HTR-8/SVneo (cell line): ENCODE results near the gene HARBI1.

ENCODE experiments used
- DNase-seq: peaks from one replicate; pipeline ENCODE4 v3.0.0; 2011; ENCODE audit warnings: low spot score, mixed read lengths; ENCODE audit not compliant: insufficient read length
- FAIRE-seq: peaks from 2 replicates; lab custom pipeline; 2011; peaks lifted over from hg19 to GRCh38; lab: Jason Lieb, UNC

The HARBI1 gene

DNA sequence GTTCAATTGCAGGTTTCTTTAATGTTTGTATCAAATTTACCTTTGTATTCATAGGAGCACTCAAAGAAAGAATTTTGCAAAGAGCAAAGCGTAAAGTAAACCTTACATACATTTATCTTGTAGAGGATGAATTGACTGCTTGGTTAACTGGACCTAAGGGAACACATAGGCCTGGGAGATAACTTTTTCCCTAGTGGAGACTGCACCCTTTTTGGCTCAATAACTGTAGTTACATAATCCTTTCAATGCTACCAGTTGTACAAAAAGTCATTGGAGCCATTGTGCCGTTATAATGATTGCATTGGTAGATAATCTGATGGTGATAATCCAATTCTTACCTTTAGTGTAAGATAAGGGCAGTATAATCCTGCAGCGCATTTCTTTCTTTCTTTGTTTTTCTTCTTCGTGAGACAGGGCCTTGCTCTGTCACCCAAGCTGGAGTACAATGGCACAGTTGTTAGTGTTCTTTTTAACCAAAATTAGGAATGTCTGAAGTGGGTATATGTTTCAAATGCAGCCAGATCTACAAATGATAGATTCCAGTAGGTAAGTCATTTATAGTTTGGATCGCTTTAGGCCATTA is 18.6 kb upstream of the HARBI1 start:
- DNase-seq (no peak), FAIRE-seq (no peak)

GRCh38 chr11:46633291-46634217 is 16.5 kb upstream of the HARBI1 start:
- DNase-seq (no peak), FAIRE-seq (no peak)

DNA sequence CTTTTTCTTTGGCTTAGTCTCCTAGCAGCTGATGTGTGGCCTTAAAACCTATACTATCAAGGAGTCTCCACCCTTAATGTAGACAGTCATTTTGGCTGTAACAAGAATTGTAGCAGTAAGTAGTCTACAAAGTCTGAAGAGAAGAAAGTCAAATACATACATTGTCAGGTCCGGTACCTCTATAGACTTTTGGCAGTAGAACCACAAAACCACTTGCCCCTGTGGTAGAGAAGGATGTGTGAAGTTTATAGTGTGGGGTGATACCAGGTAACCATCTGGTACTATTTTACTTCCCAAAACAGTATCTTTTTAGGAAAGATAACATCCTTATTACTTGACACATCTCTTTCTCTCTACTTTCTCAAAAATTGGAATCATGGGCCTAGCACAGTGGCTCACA is 15.5 kb upstream of the HARBI1 start:
- FAIRE-seq = no peak
- DNase-seq = no peak

GRCh38 chr11:46631676-46632075 is 14.6 kb upstream of the HARBI1 start:
- DNase-seq = no peak
- no peak for FAIRE-seq

GRCh38 chr11:46630237-46630636 is 13.2 kb upstream of the HARBI1 start:
- no peak for DNase-seq
- FAIRE-seq = no peak

DNA sequence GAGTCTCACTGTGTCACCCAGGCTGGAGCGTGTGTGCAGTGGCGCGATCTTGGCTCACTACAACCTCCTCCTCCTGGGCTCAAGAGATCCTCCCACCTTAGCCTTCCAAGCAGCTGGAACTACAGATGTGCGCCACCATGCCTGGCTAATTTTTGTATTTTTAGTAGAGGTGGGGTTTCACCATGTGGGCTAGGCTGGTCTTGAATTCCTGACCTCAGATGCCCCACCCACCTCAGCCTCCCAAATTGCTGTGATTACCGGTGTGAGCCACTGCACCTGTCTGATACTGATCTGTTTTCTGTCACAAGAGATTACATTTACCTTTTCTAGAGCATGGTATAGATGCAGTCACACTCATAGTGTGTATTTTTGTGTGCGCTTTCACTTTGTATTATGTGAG is 11.9 kb upstream of the HARBI1 start:
- FAIRE-seq = no peak
- no peak for DNase-seq

- DNase-seq (no peak), FAIRE-seq (no peak)
Observed at GRCh38 chr11:46625406-46625805, 8.4 kb upstream of the HARBI1 start.

DNA sequence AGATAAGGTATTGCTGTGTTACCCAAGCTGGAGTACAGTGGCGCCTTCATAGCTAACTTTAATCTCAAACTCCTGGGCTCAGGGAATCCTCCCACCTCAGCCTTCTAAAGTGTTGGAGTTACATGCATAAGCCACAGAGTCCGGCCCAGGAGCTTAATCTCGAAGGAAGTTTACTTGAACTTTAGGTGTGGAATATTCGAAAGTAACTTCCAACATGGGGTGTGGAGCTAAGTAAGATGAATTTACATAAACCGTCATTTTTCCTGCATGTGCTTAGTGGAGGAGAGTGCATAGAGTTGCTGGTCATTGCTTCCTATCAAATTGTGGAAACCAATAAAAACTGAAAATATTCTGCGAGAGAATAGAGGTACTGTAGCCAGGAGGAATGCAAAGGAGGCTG is 1.8 kb upstream of the HARBI1 start:
- FAIRE-seq = no peak
- no peak for DNase-seq

GRCh38 chr11:46617972-46618314 is 916 bp upstream of the HARBI1 start:
- DNase-seq (no peak), FAIRE-seq (no peak)

DNA sequence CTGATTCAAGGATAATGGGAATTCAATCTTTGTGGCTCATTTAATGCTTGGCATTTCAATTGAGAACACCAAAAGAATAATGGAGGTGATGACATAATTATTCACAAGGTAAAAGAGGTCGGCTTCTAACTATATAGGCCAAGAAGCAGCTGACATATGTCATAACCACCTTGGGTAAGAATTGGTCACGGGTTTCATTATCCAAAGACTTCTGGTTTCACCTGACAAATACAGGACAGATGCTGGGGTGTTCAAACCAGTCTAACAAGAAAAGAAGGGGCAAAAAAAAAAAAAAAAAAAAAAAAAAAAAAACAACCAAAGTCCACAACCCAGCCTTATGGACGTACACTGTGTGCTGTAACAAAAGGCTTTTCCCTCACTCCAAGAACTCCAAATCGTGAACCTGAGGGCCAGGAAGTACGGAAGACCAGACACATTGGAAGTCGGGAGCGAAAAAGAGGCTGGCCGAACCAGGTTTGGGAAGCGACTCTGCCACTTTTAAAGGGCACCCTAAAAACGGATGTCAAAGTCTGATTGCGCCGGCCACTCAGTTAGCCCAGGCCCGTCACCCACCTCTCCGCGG is 385 bp downstream of the HARBI1 start:
- no peak for FAIRE-seq
- no peak for DNase-seq

- FAIRE-seq (no peak), DNase-seq (no peak)
Observed at GRCh38 chr11:46615756-46616155, 1.3 kb downstream of the HARBI1 start.

- DNase-seq (no peak), FAIRE-seq (no peak)
Observed at GRCh38 chr11:46612326-46612725, 4.7 kb downstream of the HARBI1 start.

GRCh38 chr11:46611526-46612304 is 5.3 kb downstream of the HARBI1 start:
- DNase-seq (no peak), FAIRE-seq (no peak)

DNA sequence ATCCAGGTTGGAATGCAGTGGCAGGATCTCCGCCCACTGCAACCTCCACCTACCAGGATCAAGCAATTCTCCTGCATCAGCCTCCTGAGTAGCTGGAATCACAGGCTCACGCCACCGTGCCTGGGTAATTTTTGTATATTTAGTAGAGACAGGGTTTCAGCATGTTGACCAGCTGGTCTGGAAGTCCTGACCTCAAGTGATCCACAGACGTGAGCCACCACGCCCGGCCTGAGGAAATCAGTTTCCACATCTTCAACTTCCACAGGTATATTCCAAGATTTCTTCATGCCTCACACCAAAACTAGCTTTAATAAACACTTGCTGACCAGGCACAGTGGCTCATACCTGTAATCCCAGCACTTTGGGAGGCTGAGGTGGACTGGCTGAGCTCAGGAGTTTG is 7.6 kb downstream of the HARBI1 start:
- no peak for DNase-seq
- no peak for FAIRE-seq

- no peak for DNase-seq
- no peak for FAIRE-seq
Observed at GRCh38 chr11:46607516-46607915, 9.5 kb downstream of the HARBI1 start.

GRCh38 chr11:46604796-46605195 is 12.2 kb downstream of the HARBI1 start:
- FAIRE-seq = no peak
- DNase-seq = no peak

DNA sequence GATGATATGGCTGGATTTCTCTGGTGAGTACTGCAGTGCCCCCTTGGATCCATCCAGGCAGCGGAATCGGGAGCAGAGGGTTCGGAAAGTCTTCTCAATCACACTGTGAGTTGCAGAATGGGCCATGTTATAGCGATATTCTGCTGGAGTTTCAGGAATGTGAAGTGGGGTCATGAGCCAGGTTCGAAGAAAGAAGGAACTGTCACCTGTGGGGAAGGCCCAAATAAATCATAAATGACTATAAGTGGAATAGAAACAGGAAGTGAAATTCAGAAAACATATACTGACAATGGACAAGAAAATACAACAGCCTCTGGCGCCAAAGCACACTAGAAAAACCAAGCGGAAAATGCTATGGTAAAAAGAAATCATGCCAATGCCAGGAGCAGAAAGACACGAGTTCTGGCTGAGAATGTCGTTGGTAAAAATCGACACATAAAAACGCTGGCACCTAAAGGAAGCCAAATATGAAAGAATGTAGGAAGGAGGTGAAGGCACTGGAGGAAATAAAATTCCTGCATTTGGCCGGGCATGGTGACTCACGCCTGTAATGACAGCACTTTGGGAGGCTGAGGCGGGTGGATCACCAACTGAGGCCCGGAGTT is 13.2 kb downstream of the HARBI1 start:
- FAIRE-seq (no peak), DNase-seq (no peak)

- DNase-seq = no peak
- no peak for FAIRE-seq
Observed at GRCh38 chr11:46601129-46601528, 15.9 kb downstream of the HARBI1 start.

GRCh38 chr11:46600194-46600960 is 16.6 kb downstream of the HARBI1 start:
- FAIRE-seq = no peak

More at GRCh38 chr11:46600194-46600960, 16.6 kb downstream of the HARBI1 start:
- no peak for DNase-seq
